Kidney (tissue), 14 donors: Measurements from ENCODE around the gene TCEA3. TPM values are rescaled to one million over a fixed set of nuclear protein-coding genes. Genes with fewer than 3 reads are reported as not detected.
A peak's percentile ranks its signal among the peaks of the same experiment; 100 is the strongest.

Source experiments
- DNase-seq, 5 donors: peaks; one replicate each; pipeline ENCODE4 v3.0.0-alpha.2; 2013 to 2020
- FAIRE-seq: peaks from 2 replicates; lab custom pipeline; 2012; peaks lifted over from hg19 to GRCh38; lab: Jason Lieb, UNC
- H3K27ac ChIP-seq, 2 donors: one replicate each; pipeline ENCODE4 v1.7.0; 2013; ENCODE audit warnings: low read depth in 2 of 2, low read length in 2 of 2, inconsistent platforms in 1 of 2
- H3K27me3 ChIP-seq: one replicate; pipeline ENCODE4 v1.7.1; 2013; ENCODE audit warnings: low read length, inconsistent platforms; ENCODE audit not compliant: control insufficient read depth, insufficient read depth
- H3K36me3 ChIP-seq, 3 donors: one replicate each; pipeline versions ENCODE4 v1.7.0 to v1.7.1; 2013; ENCODE audit warnings: low read length in 3 of 3, control low read depth in 1 of 3, inconsistent platforms in 1 of 3; ENCODE audit not compliant: insufficient read depth in 3 of 3, control insufficient read depth in 2 of 3
- H3K4me1 ChIP-seq, 3 donors: one replicate each; pipeline versions ENCODE4 v1.7.0 to v1.7.1; 2013; ENCODE audit warnings: low read length in 3 of 3, inconsistent platforms in 1 of 3, low read depth in 1 of 3; ENCODE audit not compliant: control insufficient read depth in 2 of 3, insufficient read depth in 2 of 3
- H3K4me3 ChIP-seq, 3 donors: one replicate each; pipeline versions ENCODE4 v1.7.0 to v1.8.1; 2013; ENCODE audit warnings: low read length in 3 of 3, control low read depth in 1 of 3, inconsistent platforms in 1 of 3
- H3K9ac ChIP-seq, 3 donors: one replicate each; pipeline versions ENCODE4 v1.7.0 to v1.7.1; 2013; ENCODE audit warnings: low read length in 3 of 3, control low read depth in 1 of 3, inconsistent platforms in 1 of 3
- H3K9me3 ChIP-seq, 3 donors: one replicate each; pipeline versions ENCODE4 v1.7.0 to v1.7.1; 2013; ENCODE audit warnings: low read length in 3 of 3, control low read depth in 1 of 3, inconsistent platforms in 1 of 3; ENCODE audit not compliant: control insufficient read depth in 2 of 3, insufficient read depth in 1 of 3
- intact Hi-C: fragments of 100-400 bp; cut with DNase I; formaldehyde crosslinking; loops from one replicate; pipeline ENCODE4 v1.11.1; 2022
- polyA plus RNA-seq: library from polyadenylated mRNA; stranded (reverse); fragments of 350-450 nt; fragmentation: Illumina TruSeq; extraction: RNeasy Lipid Tissue Mini Kit (QIAGEN cat#74804); gene quantifications from one replicate; pipeline ENCODE4 v1.2.3, GENCODE V29; 2014; ENCODE audit warnings: low read depth, low replicate concordance; ENCODE audit not compliant: insufficient read depth
- total RNA-seq: library from RNA; stranded (reverse); fragmentation: NEBNext Ultra II Directional; extraction: Animal tissue kit (Norgen Biotek cat#: 25700); gene quantifications from one replicate; pipeline ENCODE4 v1.2.1, GENCODE V29; 2021
- TF ChIP-seq, protein P1 (sequence below): IDR thresholded peaks from 3 replicates; pipeline ENCODE4 v1.5.1; 2012; ENCODE audit warnings: mild to moderate bottlenecking, moderate library complexity, borderline replicate concordance; ENCODE audit not compliant: insufficient read depth; ENCODE audit errors: extremely low read depth
- donor health status: control.
- donor health status: control.
- donor health status: control.
- donor health status: control.
- donor health status: control.
- donor health status: DM: yes; HTN: yes; CAD: no.
- donor health status: Normal renal cell carcinoma (clear cell type).

TCEA3 gene
- total and polyA plus RNA-seq, 2 donors from 2014 or later = 46.3 to 93.2 TPM

DNA sequence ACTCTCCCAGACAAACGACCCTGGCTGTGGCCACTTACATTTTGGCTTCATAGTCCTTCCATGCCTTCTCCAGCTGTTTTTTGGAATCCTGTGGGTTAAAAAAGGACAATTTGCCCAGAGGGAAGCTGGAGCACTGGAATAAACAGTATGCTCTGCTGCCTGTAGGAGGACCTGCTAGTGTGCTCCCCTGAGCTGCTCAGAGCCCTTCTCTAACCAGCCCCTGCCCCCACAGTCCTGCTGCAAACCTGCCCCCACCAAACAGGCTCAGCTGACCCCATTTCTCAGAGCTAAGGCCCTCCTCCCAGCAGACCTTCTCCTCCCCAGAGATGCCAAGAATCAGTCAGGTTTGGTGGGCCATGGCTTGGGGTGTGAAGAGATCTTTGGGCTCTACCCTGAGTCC is 26.9 kb upstream of the TCEA3 start:
- Histone ChIP-seq H3K9ac (peak overlapping the region in 1 of 3 donors; percentile 55), H3K9me3 (no peaks in the 10 kb centered on the region), H3K27ac (peak overlapping the region; percentile 43 to 78), H3K27me3 (no peaks in the 10 kb centered on the region), H3K4me3 (no peak overlapping the region), H3K4me1 (peaks cover 0 to 10% (median 9%) of the 10 kb centered on the region in 3 donors), H3K36me3 (peaks cover 0 to 8% (median 4%) of the 10 kb centered on the region in 3 donors)
- intact Hi-C loops = no loop called here
- TF ChIP-seq, protein P1, sequence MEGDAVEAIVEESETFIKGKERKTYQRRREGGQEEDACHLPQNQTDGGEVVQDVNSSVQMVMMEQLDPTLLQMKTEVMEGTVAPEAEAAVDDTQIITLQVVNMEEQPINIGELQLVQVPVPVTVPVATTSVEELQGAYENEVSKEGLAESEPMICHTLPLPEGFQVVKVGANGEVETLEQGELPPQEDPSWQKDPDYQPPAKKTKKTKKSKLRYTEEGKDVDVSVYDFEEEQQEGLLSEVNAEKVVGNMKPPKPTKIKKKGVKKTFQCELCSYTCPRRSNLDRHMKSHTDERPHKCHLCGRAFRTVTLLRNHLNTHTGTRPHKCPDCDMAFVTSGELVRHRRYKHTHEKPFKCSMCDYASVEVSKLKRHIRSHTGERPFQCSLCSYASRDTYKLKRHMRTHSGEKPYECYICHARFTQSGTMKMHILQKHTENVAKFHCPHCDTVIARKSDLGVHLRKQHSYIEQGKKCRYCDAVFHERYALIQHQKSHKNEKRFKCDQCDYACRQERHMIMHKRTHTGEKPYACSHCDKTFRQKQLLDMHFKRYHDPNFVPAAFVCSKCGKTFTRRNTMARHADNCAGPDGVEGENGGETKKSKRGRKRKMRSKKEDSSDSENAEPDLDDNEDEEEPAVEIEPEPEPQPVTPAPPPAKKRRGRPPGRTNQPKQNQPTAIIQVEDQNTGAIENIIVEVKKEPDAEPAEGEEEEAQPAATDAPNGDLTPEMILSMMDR = no peak
- DNase-seq (no peak), FAIRE-seq (no peak)

DNA sequence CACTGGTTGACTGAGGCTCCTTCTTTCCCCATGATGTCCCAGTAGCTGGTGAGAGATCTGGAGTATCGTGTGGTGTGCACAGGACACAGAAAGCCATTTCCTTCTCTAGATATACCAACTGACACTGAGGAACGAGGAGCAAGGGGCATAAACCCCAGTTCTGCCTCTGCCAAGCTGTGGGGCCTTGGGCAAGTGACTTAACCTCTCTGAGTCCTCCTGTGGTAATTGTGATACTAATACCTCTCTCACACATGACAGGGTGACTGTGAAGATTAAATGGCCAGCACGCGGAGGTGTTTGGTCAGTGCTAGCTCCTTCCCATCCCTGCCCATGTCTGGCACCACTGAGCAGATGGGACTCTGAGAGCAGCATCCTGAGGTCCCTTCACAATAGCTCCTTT is 26.3 kb upstream of the TCEA3 start:
- FAIRE-seq = no peak
- Histone ChIP-seq H3K4me1 (peaks cover 0 to 10% (median 9%) of the 10 kb centered on the region in 3 donors), H3K36me3 (peaks cover 0 to 8% (median 4%) of the 10 kb centered on the region in 3 donors), H3K9me3 (no peaks in the 10 kb centered on the region), H3K9ac (no peak overlapping the region), H3K27me3 (no peaks in the 10 kb centered on the region), H3K4me3 (no peak overlapping the region), H3K27ac (no peak overlapping the region)
- intact Hi-C loops = no loop called here
- DNase-seq = no peak
- TF ChIP-seq, protein P1 = no peak

DNA sequence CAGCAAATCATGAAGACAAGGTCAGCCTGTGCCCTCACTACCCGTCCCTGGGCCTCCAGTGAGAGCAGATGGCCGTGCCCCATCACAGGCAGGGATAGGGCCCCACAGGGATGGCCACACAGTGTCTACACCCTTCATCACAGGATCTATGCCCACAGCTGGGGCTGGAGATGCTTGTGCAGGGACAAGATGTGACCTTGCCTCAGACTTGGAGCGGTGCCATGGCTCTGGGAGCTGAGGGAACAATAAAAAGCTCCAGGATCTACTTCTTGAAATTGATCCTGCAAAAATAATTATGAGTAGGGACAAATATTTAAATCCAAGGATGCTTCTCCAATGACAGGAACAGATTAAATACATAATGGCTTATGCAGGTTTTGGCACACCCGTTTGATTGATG is 25.4 kb upstream of the TCEA3 start:
- Histone ChIP-seq H3K9me3 (no peaks in the 10 kb centered on the region), H3K9ac (no peak overlapping the region), H3K27ac (no peak overlapping the region), H3K27me3 (no peaks in the 10 kb centered on the region), H3K4me3 (no peak overlapping the region), H3K4me1 (peaks cover 0 to 10% (median 9%) of the 10 kb centered on the region in 3 donors), H3K36me3 (peaks cover 0 to 5% (median 4%) of the 10 kb centered on the region in 3 donors)
- no peak for DNase-seq
- TF ChIP-seq, protein P1 = no peak
- FAIRE-seq = no peak
- intact Hi-C loops = no loop called here

DNA sequence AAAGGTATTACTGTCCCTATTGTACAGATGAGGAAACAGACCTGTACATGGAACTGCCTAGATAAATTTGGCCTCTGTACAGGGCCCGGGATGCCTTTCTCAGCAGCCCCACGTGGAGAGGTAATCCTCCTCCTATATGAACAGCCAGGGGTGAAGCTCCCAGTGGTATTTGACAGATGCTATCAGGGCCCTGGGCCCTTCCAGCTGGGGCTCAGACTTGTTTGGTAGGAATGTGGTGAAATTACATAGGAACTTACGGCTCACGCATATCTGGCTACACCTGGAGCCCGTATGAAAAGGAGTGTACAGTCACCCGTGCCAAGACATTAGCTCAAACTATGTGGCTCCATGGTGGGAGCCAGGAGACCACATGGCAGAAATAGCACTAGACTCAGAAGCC is 24.8 kb upstream of the TCEA3 start:
- FAIRE-seq (no peak), DNase-seq (no peak)
- no peaks in the 10 kb centered on the region for H3K27me3 ChIP-seq
- H3K4me1 ChIP-seq = peaks cover 0 to 10% (median 9%) of the 10 kb centered on the region in 3 donors
- no peaks in the 10 kb centered on the region for H3K9me3 ChIP-seq
- H3K27ac ChIP-seq = no peak overlapping the region
- intact Hi-C loops = no loop called here
- TF ChIP-seq, protein P1 = no peak
- no peak overlapping the region for H3K4me3 ChIP-seq
- peaks cover 0 to 2% (median 0%) of the 10 kb centered on the region in 3 donors for H3K36me3 ChIP-seq
- H3K9ac ChIP-seq = no peak overlapping the region
